ES-I3 (cell line): ENCODE measurements around the gene SMURF2.

Experiments
- H3K36me3 ChIP-seq: 2 replicates; pipeline ENCODE4 v1.6.1; 2013; ENCODE audit warnings: mild to moderate bottlenecking, low read length, control low read depth, moderate library complexity; ENCODE audit not compliant: insufficient read depth
- H3K4me1 ChIP-seq: 2 replicates; pipeline ENCODE4 v1.6.1; 2013; ENCODE audit warnings: mild to moderate bottlenecking, control low read depth, low read length; ENCODE audit not compliant: insufficient read depth
- H3K9ac ChIP-seq: 2 replicates; pipeline ENCODE4 v1.6.1; 2013; ENCODE audit warnings: low read depth, mild to moderate bottlenecking, low read length, moderate library complexity
- H3K9me3 ChIP-seq: 2 replicates; pipeline ENCODE4 v1.6.1; 2013; ENCODE audit warnings: mild to moderate bottlenecking, low read length, moderate library complexity; ENCODE audit not compliant: control insufficient read depth, insufficient read depth

SMURF2 gene

DNA sequence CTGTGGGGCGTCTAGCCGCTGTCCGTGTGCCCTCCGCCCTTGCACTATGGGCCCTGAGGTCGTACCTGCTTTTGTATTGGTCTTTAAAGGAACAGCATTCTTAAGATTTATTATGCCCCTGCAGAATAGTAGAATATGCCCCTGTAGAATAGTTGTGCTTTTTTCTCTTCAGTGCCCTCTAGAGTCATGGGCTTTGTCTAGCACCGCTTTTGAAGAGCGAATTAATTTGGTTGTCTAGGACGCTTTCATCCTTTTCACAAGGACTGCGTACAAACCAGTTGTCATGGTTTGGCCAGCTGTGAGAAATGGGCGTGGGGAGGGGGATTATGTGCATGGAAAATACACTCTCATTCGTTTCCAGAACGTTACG is 154.7 kb downstream of the SMURF2 start:
- peak overlapping the region; percentile 99 for H3K9ac ChIP-seq
- H3K36me3 ChIP-seq, result peaks cover 46% of the 10 kb centered on the region
- H3K9me3 ChIP-seq, result no peaks in the 10 kb centered on the region
- peaks cover 10% of the 10 kb centered on the region for H3K4me1 ChIP-seq

GRCh38 chr17:64506576-64507412 is 155.3 kb downstream of the SMURF2 start, which contains the start of gene CEP95:
CEP95 (plus strand) TSS chr17:64506977; CDS start chr17:64507098, 121 bp downstream.
- peak within 1 kb of the TSS; percentile 99 for H3K9ac ChIP-seq
- no peaks in the 10 kb centered on the region for H3K9me3 ChIP-seq
- H3K36me3 ChIP-seq, result peaks cover 48% of the 10 kb centered on the region
- peaks cover 16% of the 10 kb centered on the region for H3K4me1 ChIP-seq

DNA sequence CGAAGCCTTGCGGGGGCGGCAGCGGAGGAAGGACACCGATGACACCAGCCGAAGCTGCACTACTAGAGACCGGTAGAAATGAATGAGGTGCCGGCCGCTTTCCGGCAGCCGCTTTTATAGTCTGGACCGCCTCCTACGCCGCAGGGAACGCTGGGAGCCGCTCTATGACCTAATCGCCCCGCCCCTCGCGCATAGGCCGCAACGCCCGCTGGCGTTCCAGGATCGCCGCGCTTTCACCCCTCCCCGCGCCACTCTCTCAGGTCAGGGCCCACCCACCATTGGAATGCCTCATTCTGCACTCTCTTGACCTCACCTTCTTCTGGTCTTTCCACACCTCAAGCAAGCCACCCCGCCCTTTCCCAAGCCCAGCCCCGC is 155.9 kb downstream of the SMURF2 start, which contains the start of gene DDX5:
Gene DDX5 (minus strand): TSS at position 89 of the 375 bp plus-strand sequence. CDS start 170 bp downstream, outside the sequence.
- peak within 1 kb of the TSS; percentile 99 for H3K9ac ChIP-seq
- peaks cover 50% of the 10 kb centered on the region for H3K36me3 ChIP-seq
- no peaks in the 10 kb centered on the region for H3K9me3 ChIP-seq
- peaks cover 22% of the 10 kb centered on the region for H3K4me1 ChIP-seq

DNA sequence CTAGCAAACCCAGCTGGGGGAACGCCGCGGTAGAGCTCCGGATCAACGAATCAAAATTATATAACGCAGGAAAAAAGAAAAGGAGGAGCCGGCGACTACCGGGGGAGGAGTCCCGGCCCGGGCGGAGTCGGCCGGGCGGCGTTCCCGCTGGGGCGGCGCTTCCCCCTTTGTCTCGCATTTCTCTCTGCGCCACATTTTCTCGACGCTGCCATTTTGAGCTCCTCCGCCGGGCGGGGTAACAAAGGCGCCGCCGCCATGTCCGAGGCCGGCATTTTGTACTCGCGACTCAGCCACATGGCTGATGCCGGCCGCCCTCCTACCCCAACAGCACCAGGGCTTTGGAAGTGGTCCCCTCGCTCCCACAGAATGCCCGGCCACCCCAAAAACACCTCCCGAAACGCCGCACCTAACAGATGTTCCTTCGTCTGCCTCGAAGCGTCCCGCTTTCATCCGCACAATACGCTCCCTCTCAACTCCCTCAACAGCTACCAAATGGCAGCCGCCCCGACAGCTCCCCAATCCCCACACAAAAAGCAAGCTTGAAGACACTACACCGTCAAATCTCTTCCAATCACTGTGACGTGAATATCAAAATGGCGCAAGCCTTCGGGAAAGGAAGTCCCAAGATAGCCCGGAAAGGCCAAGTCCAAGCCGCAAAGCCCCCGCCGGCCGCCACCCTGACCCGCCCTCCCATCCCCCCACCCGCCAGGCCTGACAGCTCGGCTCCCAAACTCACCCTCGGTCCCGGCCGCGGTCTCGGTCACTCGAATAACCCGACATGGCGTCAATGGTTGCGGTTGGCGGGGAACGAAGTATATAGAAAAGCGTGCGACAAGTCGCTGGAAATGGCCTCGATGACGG is 156.5 kb downstream of the SMURF2 start:
- Histone ChIP-seq H3K4me1 (peaks cover 28% of the 10 kb centered on the region), H3K9me3 (no peaks in the 10 kb centered on the region), H3K9ac (peak overlapping the region; percentile 99), H3K36me3 (peaks cover 53% of the 10 kb centered on the region)

GRCh38 chr17:64504769-64505339 is 157.3 kb downstream of the SMURF2 start:
- Histone ChIP-seq H3K9ac (peak overlapping the region; percentile 99), H3K9me3 (no peaks in the 10 kb centered on the region), H3K4me1 (peaks cover 31% of the 10 kb centered on the region), H3K36me3 (peaks cover 53% of the 10 kb centered on the region)

- Histone ChIP-seq H3K9ac (peak overlapping the region; percentile 99), H3K4me1 (peaks cover 31% of the 10 kb centered on the region), H3K9me3 (no peaks in the 10 kb centered on the region), H3K36me3 (peaks cover 55% of the 10 kb centered on the region)
Observed at GRCh38 chr17:64503821-64504768, 158.0 kb downstream of the SMURF2 start.

GRCh38 chr17:64503341-64503740 is 158.8 kb downstream of the SMURF2 start:
- H3K9me3 ChIP-seq, result no peaks in the 10 kb centered on the region
- peaks cover 55% of the 10 kb centered on the region for H3K36me3 ChIP-seq
- H3K4me1 ChIP-seq, result peaks cover 28% of the 10 kb centered on the region
- H3K9ac ChIP-seq, result no peak overlapping the region

- Histone ChIP-seq H3K9ac (no peak overlapping the region), H3K36me3 (peaks cover 55% of the 10 kb centered on the region), H3K4me1 (peaks cover 28% of the 10 kb centered on the region), H3K9me3 (no peaks in the 10 kb centered on the region)
Observed at GRCh38 chr17:64502809-64503208, 159.3 kb downstream of the SMURF2 start.

GRCh38 chr17:64502021-64502420 is 160.1 kb downstream of the SMURF2 start:
- H3K9me3 ChIP-seq, result no peaks in the 10 kb centered on the region
- H3K9ac ChIP-seq, result no peak overlapping the region
- H3K4me1 ChIP-seq, result peaks cover 28% of the 10 kb centered on the region
- H3K36me3 ChIP-seq, result peaks cover 55% of the 10 kb centered on the region

GRCh38 chr17:64500862-64501765 is 161.0 kb downstream of the SMURF2 start:
- Histone ChIP-seq H3K4me1 (peaks cover 28% of the 10 kb centered on the region), H3K9me3 (no peaks in the 10 kb centered on the region), H3K9ac (no peak overlapping the region), H3K36me3 (peaks cover 55% of the 10 kb centered on the region)

DNA sequence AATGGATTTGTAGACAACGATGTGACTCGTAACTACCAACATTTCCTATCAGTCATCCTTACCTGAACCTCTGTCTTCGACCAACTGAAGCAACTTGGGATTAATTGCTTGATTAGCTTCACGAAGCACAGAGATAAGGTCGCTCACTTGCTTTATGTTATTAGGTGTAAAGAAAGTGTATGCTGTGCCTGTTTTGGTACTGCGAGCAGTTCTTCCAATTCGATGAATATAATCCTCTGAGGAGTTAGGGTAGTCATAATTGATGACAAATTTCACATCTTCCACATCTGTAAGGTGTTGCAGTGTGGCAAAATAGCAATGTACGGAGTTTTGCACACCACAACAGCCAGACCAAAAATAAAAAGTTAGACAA is 161.6 kb downstream of the SMURF2 start:
- Histone ChIP-seq H3K9me3 (no peaks in the 10 kb centered on the region), H3K4me1 (peaks cover 28% of the 10 kb centered on the region), H3K36me3 (peaks cover 55% of the 10 kb centered on the region), H3K9ac (no peak overlapping the region)

- Histone ChIP-seq H3K9me3 (no peaks in the 10 kb centered on the region), H3K9ac (no peak overlapping the region), H3K36me3 (peaks cover 52% of the 10 kb centered on the region), H3K4me1 (peaks cover 28% of the 10 kb centered on the region)
Observed at GRCh38 chr17:64499805-64500486, 162.2 kb downstream of the SMURF2 start.
